RWPE1 (cell line): ENCODE measurements around the gene CT45A1.
"Not testable (repeated sequence)": the region's sequence is repeated elsewhere in the genome, so short reads cannot be mapped to it uniquely, and the experiment has no call there.

Source experiments
- CTCF ChIA-PET: fragments of 350-600 bp; sonication (Branson Sonifier 250); formaldehyde crosslinking; extraction: SDS; loops from one replicate; lab custom pipeline; 2021; lab: Yijun Ruan, JAX
- POLR2A ChIA-PET: fragments of 400-600 bp; formaldehyde crosslinking; extraction: SDS; loops from one replicate; lab custom pipeline; 2020; ENCODE audit warnings: antibody characterized with exemption; ENCODE audit not compliant: low non-redundant PET; lab: Yijun Ruan, JAX
- DNase-seq: peaks from one replicate; pipeline ENCODE4 v3.0.0; 2012; ENCODE audit warnings: low spot score
- H3K27ac ChIP-seq: fragments of 450-650 bp; 2 replicates; pipeline ENCODE4 v1.5.1; 2017
- CTCF ChIP-seq: fragments of 450-650 bp; conservative IDR thresholded peaks from 2 replicates; pipeline ENCODE4 v1.5.1; 2017; ENCODE audit warnings: low read depth, mild to moderate bottlenecking

CT45A1 gene

GRCh38 chrX:135737366-135738071 lies 24.1 kb downstream of the CT45A1 start:
- DNase-seq: no peak
- no peak for TF ChIP-seq CTCF
- POLR2A ChIA-PET: no interaction called here
- CTCF ChIA-PET: no interaction called here
- no peak overlapping the region for H3K27ac ChIP-seq

- H3K27ac ChIP-seq: no peak overlapping the region
- CTCF ChIA-PET: interaction anchor here (0.7 to 1.1 kb wide), 2 partner anchors 48 to 149 kb away, joined by 3 read pairs; no protein-coding TSS in a partner anchor
- peak; percentile 27 for TF ChIP-seq CTCF
- DNase-seq: peak; percentile 4
- POLR2A ChIA-PET: no interaction called here
These were observed 27.3 kb downstream of the CT45A1 start for GRCh38 chrX:135740681-135741149.

GRCh38 chrX:135741192-135741715 lies 27.8 kb downstream of the CT45A1 start:
- no peak for DNase-seq
- ChIA-PET POLR2A (no interaction called here), CTCF (no interaction called here)
- no peak overlapping the region for H3K27ac ChIP-seq
- TF ChIP-seq CTCF: no peak

GRCh38 chrX:135744739-135745138 lies 31.3 kb downstream of the CT45A1 start:
- POLR2A ChIA-PET, H3K27ac ChIP-seq, DNase-seq, CTCF ChIA-PET: not testable (repeated sequence)

- POLR2A ChIA-PET: not testable (repeated sequence)
These were observed 54.7 kb downstream of the CT45A1 start, which contains the start of gene CT45A3 for GRCh38 chrX:135768091-135768490. Gene CT45A3 (minus strand): TSS chrX:135768191. CDS start chrX:135764444, 3,747 bp downstream.

More at GRCh38 chrX:135768091-135768490, 54.7 kb downstream of the CT45A1 start, which contains the start of gene CT45A3:
- DNase-seq, CTCF ChIA-PET, H3K27ac ChIP-seq: not testable (repeated sequence)
